ENCODE data around the gene CNTN4.

GRCh38 chr3:2957115-2957514 is 858.4 kb downstream of the CNTN4 start:
- TF ChIP-seq POLR2A (IDR thresholded peaks at IDR 0.05) = no peak
- no peak for TF ChIP-seq CTCF (IDR thresholded peaks at IDR 0.05)

All from right lobe of liver (tissue), 4 donors.